CD4-positive, alpha-beta T cell treated with Interleukin-1 beta for 1 hour (primary cell): ENCODE data around the gene DHRS7C.

ENCODE experiments used
- DNase-seq, 2 donors: peaks; one replicate each; pipeline ENCODE4 v3.0.0-alpha.2; 2020 to 2022

The DHRS7C gene

GRCh38 chr17:9755083-9755482 is 36.3 kb downstream of the DHRS7C start:
- DNase-seq, result no peak

- no peak for DNase-seq
Observed at GRCh38 chr17:9750524-9750923, 40.9 kb downstream of the DHRS7C start.

GRCh38 chr17:9729735-9730420 is 61.5 kb downstream of the DHRS7C start:
- DNase-seq, result no peak

- peak in 1 of 2 donors; percentile 33 for DNase-seq
Observed at GRCh38 chr17:9729034-9729650, 62.2 kb downstream of the DHRS7C start.

- no peak for DNase-seq
Observed at GRCh38 chr17:9728564-9728963, 62.8 kb downstream of the DHRS7C start.

- DNase-seq, result no peak
Observed at GRCh38 chr17:9728005-9728404, 63.4 kb downstream of the DHRS7C start.

- no peak for DNase-seq
Observed at GRCh38 chr17:9726291-9726690, 65.1 kb downstream of the DHRS7C start.

GRCh38 chr17:9725575-9725974 is 65.8 kb downstream of the DHRS7C start:
- no peak for DNase-seq
